GM18867 (cell line): Measurements from ENCODE around the gene LZTS2.

Source experiments
- ATAC-seq: cut with Tn5 transposase; IDR thresholded peaks from one replicate; pipeline ENCODE4 v1.9.1; 2021; ENCODE audit warnings: mild to moderate bottlenecking, moderate library complexity; ENCODE audit not compliant: unreplicated experiment

LZTS2 gene

GRCh38 chr10:100978121-100978900 is 21.3 kb upstream of the LZTS2 start:
- no peak for ATAC-seq

GRCh38 chr10:100978901-100979195 is 20.8 kb upstream of the LZTS2 start:
- ATAC-seq = no peak

- ATAC-seq = no peak
Measured at GRCh38 chr10:100979791-100980272, 19.8 kb upstream of the LZTS2 start.

- ATAC-seq = no peak
Measured at GRCh38 chr10:100980311-100980710, 19.3 kb upstream of the LZTS2 start.

GRCh38 chr10:100980711-100981110 is 18.9 kb upstream of the LZTS2 start:
- no peak for ATAC-seq

GRCh38 chr10:100981178-100981772 is 18.3 kb upstream of the LZTS2 start:
- no peak for ATAC-seq

GRCh38 chr10:100982916-100983830 is 16.4 kb upstream of the LZTS2 start:
- no peak for ATAC-seq

GRCh38 chr10:100983868-100984671 is 15.5 kb upstream of the LZTS2 start:
- no peak for ATAC-seq

- ATAC-seq = no peak
Measured at GRCh38 chr10:100984672-100985177, 14.9 kb upstream of the LZTS2 start.

- no peak for ATAC-seq
Measured at GRCh38 chr10:100985336-100985735, 14.3 kb upstream of the LZTS2 start.

GRCh38 chr10:100986623-100986951 is 13.0 kb upstream of the LZTS2 start:
- no peak for ATAC-seq

- ATAC-seq = peak; percentile 78
Measured at GRCh38 chr10:100986952-100987684, 12.5 kb upstream of the LZTS2 start, which contains the start of the genes MRPL43 and TWNK. Gene MRPL43 (minus strand): TSS chr10:100987497. CDS start chr10:100987443, 54 bp downstream. Gene TWNK (plus strand): TSS chr10:100987543. CDS start chr10:100988211, 668 bp downstream.

GRCh38 chr10:100987685-100988049 is 11.9 kb upstream of the LZTS2 start:
- no peak for ATAC-seq

- ATAC-seq = no peak
Measured at GRCh38 chr10:100988166-100988565, 11.4 kb upstream of the LZTS2 start.

- ATAC-seq = no peak
Measured at GRCh38 chr10:100989088-100989487, 10.5 kb upstream of the LZTS2 start.

- ATAC-seq = no peak
Measured at GRCh38 chr10:100993986-100994708, 5.5 kb upstream of the LZTS2 start.

GRCh38 chr10:100995181-100995580 is 4.4 kb upstream of the LZTS2 start:
- no peak for ATAC-seq

GRCh38 chr10:100996678-100997359 is 2.8 kb upstream of the LZTS2 start:
- no peak for ATAC-seq
